AG04450 (cell line): Measurements from ENCODE around the gene GALNT2. TPM values are rescaled to one million over a fixed set of nuclear protein-coding genes. Genes with fewer than 3 reads are reported as not detected.

Experiments
- CTCF ChIA-PET: fragments of 300-600, 350-600 bp; formaldehyde crosslinking; extraction: SDS; loops from one replicate; lab custom pipeline; 2022; ENCODE audit warnings: antibody characterized with exemption, inconsistent platforms; lab: Charles Lee
- POLR2A ChIA-PET: fragments of 350-600 bp; formaldehyde crosslinking; extraction: SDS; loops from one replicate; lab custom pipeline; 2021; ENCODE audit warnings: antibody characterized with exemption, inconsistent platforms; lab: Yijun Ruan, JAX
- DNase-seq: peaks from one replicate; pipeline ENCODE4 v3.0.0-alpha.2; 2011; ENCODE audit warnings: low read depth, low spot score
- H3K27ac ChIP-seq: one replicate; pipeline ENCODE4 v1.5.1; 2012; ENCODE audit warnings: low read depth, low read length, control low read depth
- H3K27me3 ChIP-seq: one replicate; pipeline ENCODE4 v1.6.0; 2012; ENCODE audit warnings: low read length; ENCODE audit not compliant: control insufficient read depth, insufficient read depth
- H3K4me3 ChIP-seq: 2 replicates; pipeline ENCODE4 v1.5.1; 2011; ENCODE audit warnings: mild to moderate bottlenecking, low read depth, low read length, control low read depth
- H3K9me3 ChIP-seq: 2 replicates; pipeline ENCODE4 v1.5.1; 2012; ENCODE audit warnings: low read length; ENCODE audit not compliant: control insufficient read depth, insufficient read depth
- CTCF ChIP-seq: IDR thresholded peaks from 2 replicates; pipeline ENCODE4 v1.5.1; 2011; ENCODE audit warnings: low read depth, low read length, control low read depth, inconsistent platforms
- polyA plus RNA-seq: library from polyadenylated mRNA; depleted of rRNA; stranded (reverse); fragments of >200 nt; gene quantifications from 2 replicates; pipeline ENCODE4 v1.2.3, GENCODE V29; 2011

The GALNT2 gene
- polyA plus RNA-seq, 1 experiment: 121 TPM

GRCh38 chr1:230191855-230192254, 124.8 kb downstream of the GALNT2 start:
- POLR2A ChIA-PET: no interaction called here
- CTCF ChIA-PET: no interaction called here
- no peak for TF ChIP-seq CTCF
- no peak for DNase-seq
- H3K4me3 ChIP-seq: no peak overlapping the region
- H3K27ac ChIP-seq: no peak overlapping the region
- H3K27me3 ChIP-seq: no peaks in the 10 kb centered on the region
- H3K9me3 ChIP-seq: no peaks in the 10 kb centered on the region

- H3K9me3 ChIP-seq: no peaks in the 10 kb centered on the region
- no peak overlapping the region for H3K4me3 ChIP-seq
- no peak for TF ChIP-seq CTCF
- DNase-seq: no peak
- H3K27me3 ChIP-seq: no peaks in the 10 kb centered on the region
- ChIA-PET POLR2A (interaction anchor here (1.0 kb wide), 1 partner anchor 40 kb away, joined by 5 read pairs; no protein-coding TSS in a partner anchor), CTCF (no interaction called here)
- no peak overlapping the region for H3K27ac ChIP-seq
Observed at GRCh38 chr1:230194525-230194924, 127.5 kb downstream of the GALNT2 start.

GRCh38 chr1:230195199-230195598, 128.2 kb downstream of the GALNT2 start:
- POLR2A ChIA-PET: interaction anchor here (1.0 kb wide), 1 partner anchor 40 kb away, joined by 5 read pairs; no protein-coding TSS in a partner anchor
- CTCF ChIA-PET: no interaction called here
- Histone ChIP-seq H3K4me3 (no peak overlapping the region), H3K9me3 (no peaks in the 10 kb centered on the region), H3K27ac (no peak overlapping the region), H3K27me3 (no peaks in the 10 kb centered on the region)
- no peak for DNase-seq
- TF ChIP-seq CTCF: no peak

GRCh38 chr1:230196077-230196476, 129.0 kb downstream of the GALNT2 start:
- ChIA-PET CTCF (no interaction called here), POLR2A (no interaction called here)
- no peak overlapping the region for H3K4me3 ChIP-seq
- H3K27me3 ChIP-seq: no peaks in the 10 kb centered on the region
- no peak for TF ChIP-seq CTCF
- H3K9me3 ChIP-seq: no peaks in the 10 kb centered on the region
- no peak overlapping the region for H3K27ac ChIP-seq
- no peak for DNase-seq

- H3K27me3 ChIP-seq: no peaks in the 10 kb centered on the region
- no peaks in the 10 kb centered on the region for H3K9me3 ChIP-seq
- ChIA-PET POLR2A (no interaction called here), CTCF (interaction anchor here (0.6 kb wide), 1 partner anchor 14 kb away, joined by 3 read pairs; no protein-coding TSS in a partner anchor)
- no peak overlapping the region for H3K27ac ChIP-seq
- H3K4me3 ChIP-seq: no peak overlapping the region
- no peak for DNase-seq
- TF ChIP-seq CTCF: no peak
Observed at GRCh38 chr1:230197644-230198567, 130.9 kb downstream of the GALNT2 start.
